Endodermal cell (in vitro differentiated cells): ENCODE measurements around the gene FYCO1. TPM values are rescaled to one million over a fixed set of nuclear protein-coding genes. Genes with fewer than 3 reads are reported as not detected.

ENCODE experiments used
- DNase-seq: peaks from one replicate; pipeline ENCODE4 v3.0.0-alpha.2; 2017
- H3K27ac ChIP-seq: 2 replicates; pipeline ENCODE4 v1.5.1; 2013; ENCODE audit warnings: mild to moderate bottlenecking, low read depth, low read length, moderate library complexity
- H3K27me3 ChIP-seq: 2 replicates; pipeline ENCODE4 v1.6.1; 2013; ENCODE audit warnings: mild to moderate bottlenecking, low read length, moderate library complexity; ENCODE audit not compliant: insufficient read depth, control insufficient read depth, poor library complexity, severe bottlenecking
- H3K36me3 ChIP-seq: 2 replicates; pipeline ENCODE4 v1.7.0; 2013; ENCODE audit warnings: mild to moderate bottlenecking, low read length, moderate library complexity; ENCODE audit not compliant: control insufficient read depth, insufficient read depth
- H3K4me1 ChIP-seq: one replicate; pipeline ENCODE4 v1.7.0; 2013; ENCODE audit warnings: low read length; ENCODE audit not compliant: control insufficient read depth, insufficient read depth
- H3K4me3 ChIP-seq: 2 replicates; pipeline ENCODE4 v1.5.1; 2013; ENCODE audit warnings: mild to moderate bottlenecking, low read length, moderate library complexity
- H3K9ac ChIP-seq: 2 replicates; pipeline ENCODE4 v1.6.1; 2013; ENCODE audit warnings: mild to moderate bottlenecking, low read length, moderate library complexity; ENCODE audit not compliant: poor library complexity, severe bottlenecking; ENCODE audit errors: extremely low read depth
- H3K9me3 ChIP-seq: 2 replicates; pipeline ENCODE4 v1.6.1; 2013; ENCODE audit warnings: mild to moderate bottlenecking, low read length, moderate library complexity; ENCODE audit not compliant: control insufficient read depth
- H3K27ac Mint-ChIP-seq: 2 replicates; pipeline ENCODE4 v1.8.0; 2020; ENCODE audit warnings: mixed read lengths
- H3K27me3 Mint-ChIP-seq: 2 replicates; pipeline ENCODE4 v1.8.0; 2021; ENCODE audit warnings: mild to moderate bottlenecking, mixed read lengths; ENCODE audit not compliant: insufficient read depth
- H3K36me3 Mint-ChIP-seq: 2 replicates; pipeline ENCODE4 v1.8.0; 2020; ENCODE audit warnings: low read depth, mixed read lengths
- H3K4me1 Mint-ChIP-seq: 2 replicates; pipeline ENCODE4 v1.8.0; 2020; ENCODE audit warnings: mixed read lengths
- H3K4me3 Mint-ChIP-seq: 2 replicates; pipeline ENCODE4 v1.8.0; 2020; ENCODE audit warnings: mild to moderate bottlenecking, moderate library complexity, mixed read lengths
- H3K9me3 Mint-ChIP-seq: 2 replicates; pipeline ENCODE4 v1.8.0; 2020; ENCODE audit warnings: mild to moderate bottlenecking, mixed read lengths
- CTCF ChIP-seq: fragments of 200-600 bp; sonication (generic); conservative IDR thresholded peaks from 2 replicates; pipeline ENCODE4 v1.5.0; 2021; ENCODE audit warnings: antibody characterized with exemption, mild to moderate bottlenecking
- WGBS, 2 experiments: methylation state at CpG; one replicate each; pipeline versions ENCODE4 v1.1.5 to v1.1.7; 2013; ENCODE audit warnings: missing lambda C conversion rate in 2 of 2, mixed read lengths in 1 of 2; ENCODE audit not compliant: insufficient coverage in 1 of 2, insufficient read length in 1 of 2; 5-methylcytosine and 5-hydroxymethylcytosine counted together
- total RNA-seq, 2 donors: library from RNA; stranded (reverse); fragmentation: NEBNext Ultra II Directional in 1 of 2; extraction: Animal tissue kit (Norgen Biotek cat#: 25700) in 1 of 2; gene quantifications; 2 replicates in 1 of 2; 3 replicates in 1 of 2; pipeline ENCODE4 v1.2.1, GENCODE V29; 2021

FYCO1 gene
- total RNA-seq, 2 donors from 2014 or later, result 11.3 to 11.8 TPM

- no peaks in the 10 kb centered on the region for H3K4me1 ChIP-seq
- H3K36me3 ChIP-seq, result no peaks in the 10 kb centered on the region
- DNase-seq, result no peak
- no peak overlapping the region for H3K27ac ChIP-seq
- H3K9me3 ChIP-seq, result no peaks in the 10 kb centered on the region
- H3K9ac ChIP-seq, result no peak overlapping the region
- peaks cover 23% of the 10 kb centered on the region for H3K27me3 ChIP-seq
- Mint-ChIP-seq H3K4me1 (peaks cover 15% of the 10 kb centered on the region), H3K9me3 (no peaks in the 10 kb centered on the region), H3K36me3 (no peaks in the 10 kb centered on the region), H3K27ac (no peak overlapping the region), H3K27me3 (peaks cover 15% of the 10 kb centered on the region), H3K4me3 (no peak overlapping the region)
- 78 to 80% methylated on average over 1 to 3 of the region's 3 CpGs for WGBS, 2 experiments
- no peak overlapping the region for H3K4me3 ChIP-seq
- no peak for TF ChIP-seq CTCF
Observed at GRCh38 chr3:45869638-45870037, 126.0 kb downstream of the FYCO1 start.

GRCh38 chr3:45868650-45869049, 127.0 kb downstream of the FYCO1 start:
- Mint-ChIP-seq H3K36me3 (no peaks in the 10 kb centered on the region), H3K4me1 (peaks cover 15% of the 10 kb centered on the region), H3K27ac (no peak overlapping the region), H3K4me3 (no peak overlapping the region), H3K9me3 (peaks cover 1% of the 10 kb centered on the region), H3K27me3 (peaks cover 16% of the 10 kb centered on the region)
- Histone ChIP-seq H3K4me3 (no peak overlapping the region), H3K27me3 (peaks cover 24% of the 10 kb centered on the region), H3K4me1 (no peaks in the 10 kb centered on the region), H3K9me3 (peaks cover 3% of the 10 kb centered on the region), H3K9ac (no peak overlapping the region), H3K27ac (no peak overlapping the region), H3K36me3 (no peaks in the 10 kb centered on the region)
- no peak for DNase-seq
- no peak for TF ChIP-seq CTCF
- WGBS, 2 experiments, result 75 to 84% methylated on average over 2 of the region's 2 CpGs

GRCh38 chr3:45868213-45868612, 127.4 kb downstream of the FYCO1 start:
- DNase-seq, result no peak
- H3K4me1 ChIP-seq, result no peaks in the 10 kb centered on the region
- TF ChIP-seq CTCF, result no peak
- Mint-ChIP-seq H3K9me3 (peaks cover 6% of the 10 kb centered on the region), H3K4me3 (no peak overlapping the region), H3K27ac (no peak overlapping the region), H3K27me3 (peaks cover 19% of the 10 kb centered on the region), H3K36me3 (no peaks in the 10 kb centered on the region), H3K4me1 (peaks cover 15% of the 10 kb centered on the region)
- no peak overlapping the region for H3K27ac ChIP-seq
- peaks cover 26% of the 10 kb centered on the region for H3K27me3 ChIP-seq
- WGBS, 2 experiments, result 76 to 99% methylated on average over 2 of the region's 2 CpGs
- no peak overlapping the region for H3K4me3 ChIP-seq
- no peak overlapping the region for H3K9ac ChIP-seq
- no peaks in the 10 kb centered on the region for H3K36me3 ChIP-seq
- peaks cover 8% of the 10 kb centered on the region for H3K9me3 ChIP-seq

Other genes with a start within 250 kb of the FYCO1 start
- gene SLC6A20, start 199.3 kb downstream of the FYCO1 start, total RNA-seq, result 1 to 10 TPM in 1 of 2 donors, under 1 TPM in 1; 0.29 to 1.5 TPM
- gene LZTFL1, start 153.7 kb downstream of the FYCO1 start, total RNA-seq, result 10 to 100 TPM; 12.1 to 19.8 TPM
- not detected for gene CCR9, start 109.3 kb downstream of the FYCO1 start, total RNA-seq
- gene CXCR6, start 52.4 kb downstream of the FYCO1 start, total RNA-seq, result not detected
- gene XCR1, start 31.7 kb upstream of the FYCO1 start, total RNA-seq, result not detected
- gene CCR1, start 212.5 kb upstream of the FYCO1 start, total RNA-seq, result under 1 TPM in 1 of 2 donors, not detected in 1; 0.11 TPM
- not detected for gene CCR3, start 246.6 kb upstream of the FYCO1 start, total RNA-seq